NCI-H1694 (cell line): ENCODE data around the gene RYR3.

Experiments used
- DNase-seq: peaks from one replicate; lab custom pipeline; 2025; lab: John Stamatoyannopoulos, UW

The RYR3 gene

GRCh38 chr15:33834892-33835743 lies 524.4 kb downstream of the RYR3 start:
- DNase-seq = no peak

GRCh38 chr15:33837294-33837693 lies 526.5 kb downstream of the RYR3 start:
- no peak for DNase-seq

- no peak for DNase-seq
Observed at GRCh38 chr15:33839540-33839939, 528.8 kb downstream of the RYR3 start.

GRCh38 chr15:33840615-33841014 lies 529.8 kb downstream of the RYR3 start:
- DNase-seq = no peak

- no peak for DNase-seq
Observed at GRCh38 chr15:33844186-33844585, 533.4 kb downstream of the RYR3 start.

- DNase-seq = no peak
Observed at GRCh38 chr15:33844597-33844996, 533.8 kb downstream of the RYR3 start.

- DNase-seq = no peak
Observed at GRCh38 chr15:33846142-33846541, 535.4 kb downstream of the RYR3 start.

GRCh38 chr15:33846862-33847261 lies 536.1 kb downstream of the RYR3 start:
- no peak for DNase-seq

GRCh38 chr15:33848011-33848410 lies 537.2 kb downstream of the RYR3 start:
- DNase-seq = no peak

- DNase-seq = no peak
Observed at GRCh38 chr15:33851079-33851478, 540.3 kb downstream of the RYR3 start.

- DNase-seq = no peak
Observed at GRCh38 chr15:33852094-33852493, 541.3 kb downstream of the RYR3 start.

- no peak for DNase-seq
Observed at GRCh38 chr15:33852570-33852969, 541.8 kb downstream of the RYR3 start.

- DNase-seq = no peak
Observed at GRCh38 chr15:33857726-33858125, 547.0 kb downstream of the RYR3 start.

- DNase-seq = no peak
Observed at GRCh38 chr15:33858836-33859235, 548.1 kb downstream of the RYR3 start.

GRCh38 chr15:33859992-33860545 lies 549.3 kb downstream of the RYR3 start:
- no peak for DNase-seq

- DNase-seq = no peak
Observed at GRCh38 chr15:33860754-33861153, 550.0 kb downstream of the RYR3 start.

- no peak for DNase-seq
Observed at GRCh38 chr15:33864360-33865075, 553.8 kb downstream of the RYR3 start.

- no peak for DNase-seq
Observed at GRCh38 chr15:33865416-33865815, 554.6 kb downstream of the RYR3 start.

GRCh38 chr15:33866101-33866737 lies 555.5 kb downstream of the RYR3 start:
- DNase-seq = no peak

- DNase-seq = no peak
Observed at GRCh38 chr15:33871980-33872379, 561.2 kb downstream of the RYR3 start.

GRCh38 chr15:33872416-33873106 lies 561.8 kb downstream of the RYR3 start:
- no peak for DNase-seq

GRCh38 chr15:33874156-33874555 lies 563.4 kb downstream of the RYR3 start:
- DNase-seq = no peak
